ENCODE results near the gene CCL26. TPM values are rescaled to one million over a fixed set of nuclear protein-coding genes. Genes with fewer than 3 reads are reported as not detected.

CCL26 gene
- total and polyA plus RNA-seq, 9 of the 15 experiments (the other 6 are each of a cell fraction or from before 2014, with no cell fraction given), result 2.3 to 26.8 (median 8.4) TPM

DNA sequence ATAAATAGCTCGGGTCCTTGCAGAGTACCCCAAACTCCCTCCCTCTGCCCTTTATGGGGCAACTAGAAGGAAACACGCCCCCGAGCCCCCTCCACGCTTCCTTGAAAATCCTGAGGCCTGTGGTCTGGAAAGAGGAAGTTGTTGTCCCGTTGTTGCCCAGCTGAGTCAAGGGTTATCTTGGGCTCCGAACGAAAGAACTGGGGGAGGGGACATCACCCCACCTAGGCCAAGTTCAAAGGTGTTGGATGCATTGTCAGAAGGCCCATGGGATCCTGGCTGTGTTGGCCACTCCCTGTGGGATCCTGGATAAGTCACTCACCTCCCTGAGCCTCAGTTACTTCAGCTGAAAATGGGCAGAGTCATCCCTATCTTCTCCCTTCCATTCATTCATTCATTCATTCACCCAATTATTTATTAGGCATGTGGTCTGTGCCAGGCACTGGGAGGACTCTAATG lies 41.8 kb upstream of the CCL26 start, which contains the start of gene CCL24:
Gene CCL24 (minus strand): TSS at position 26 of the 456 bp plus-strand sequence. CDS start 91 bp downstream, outside the sequence.
- ATAC-seq, result peak; percentile 66
- peak within 1 kb of the TSS; percentile 40; the same call in 1 of the 2 replicates for H3K4me2 ChIP-seq (ENCODE audit: insufficient read depth, low read length)
- in situ Hi-C loops (cut with MboI), result no loop called here
- H3K36me3 ChIP-seq (ENCODE audit: control insufficient read depth, insufficient read depth, low read length), result no peaks in the 10 kb centered on the region
- H3K27ac ChIP-seq (ENCODE audit: extremely low read depth, low read depth, low read length), result no peak within 1 kb of the TSS
- intact Hi-C loops (cut with micrococcal nuclease), result loop anchor here (2.0 kb wide), 1 partner anchor 29 kb away; no protein-coding TSS in a partner anchor
- H3K27me3 ChIP-seq (ENCODE audit: control insufficient read depth in 2 of 2, insufficient read depth in 2 of 2, low read length in 2 of 2), result no peaks in the 10 kb centered on the region; a peak in 2 of 5 replicates
- CTCF ChIA-PET (ENCODE audit: low intra/inter-chr PET ratio), result no interaction called here
- no peaks in the 10 kb centered on the region for H3K9me3 ChIP-seq (replicated peaks; ENCODE audit: control insufficient read depth, insufficient read depth, low read depth, low read length)
- POLR2A ChIA-PET, result interaction anchor here (0.7 kb wide), 1 partner anchor 12 kb away, joined by 3 read pairs; no protein-coding TSS in a partner anchor
- H3K9me1 ChIP-seq (ENCODE audit: control insufficient read depth, insufficient read depth, low read length), result peaks cover 4% of the 10 kb centered on the region
- H2AFZ ChIP-seq (ENCODE audit: low read depth, low read length), result peak within 1 kb of the TSS; percentile 69
- WGBS (ENCODE audit: insufficient coverage, low coverage, missing lambda C conversion rate), result 0% methylated on average over 7 of the region's 7 CpGs
- peak; percentile 44 to 69 (median 56) for DNase-seq (ENCODE audit: extremely low read depth in 1 of 4, low spot score in 3 of 4)
- no peaks in the 10 kb centered on the region for H4K20me1 ChIP-seq (replicated peaks; ENCODE audit: control insufficient read depth, insufficient read depth, low read length)
- H3K4me3 ChIP-seq, result no peak within 1 kb of the TSS
- BruUV-seq (replicated peaks), result no TSS peak
- FAIRE-seq, result peak; percentile 75
- H3K4me1 ChIP-seq (replicated peaks in 1 of 2; ENCODE audit: control insufficient read depth in 2 of 2, insufficient read depth in 2 of 2, low read length in 2 of 2), result peaks cover 11 to 16% of the 10 kb centered on the region in 2 experiments
- H3K79me2 ChIP-seq (ENCODE audit: control insufficient read depth, insufficient read depth, low read length), result no peaks in the 10 kb centered on the region
- H3K9ac ChIP-seq (ENCODE audit: insufficient read depth in 1 of 2, low read depth in 2 of 2, low read length in 2 of 2), result peak within 1 kb of the TSS in 1 of 2 experiments; percentile 72; a peak in 1 of 4 replicates
- TF ChIP-seq HNRNPH1 (optimal IDR thresholded peaks at IDR 0.05; ENCODE audit: low read depth, low read length) (no peak), RBM22 (IDR thresholded peaks at IDR 0.05; ENCODE audit: low read depth, low read length, poor library complexity, severe bottlenecking) (no peak), ARNT (IDR thresholded peaks at IDR 0.05) (no peak), LCOR (CRISPR knock-in tag; IDR thresholded peaks at IDR 0.05) (no peak), SPI1 (IDR thresholded peaks at IDR 0.05; ENCODE audit: borderline replicate concordance, low read depth, low read length) (peak; percentile 68), ZNF408 (CRISPR knock-in tag; IDR thresholded peaks at IDR 0.05; ENCODE audit: low read depth) (no peak), SREBF1 (IDR thresholded peaks at IDR 0.05; ENCODE audit: borderline replicate concordance, low read depth, low read length) (peak; percentile 94), HDAC2 (IDR thresholded peaks at IDR 0.05) (peak; percentile 68; the same call in 1 of the 2 replicates), CEBPB (tag; IDR thresholded peaks at IDR 0.05) (peak; percentile 29; the same call in 1 of the 2 replicates), NCOA4 (IDR thresholded peaks at IDR 0.05; ENCODE audit: partially characterized antibody) (no peak), DPF2 (IDR thresholded peaks at IDR 0.05) (peak; percentile 74), GATAD2A (IDR thresholded peaks at IDR 0.05) (0 out of 2 replicates have a peak, but pooled peaks have one; percentile 35), TEAD2 (tag; IDR thresholded peaks at IDR 0.05) (no peak), HSF4 (CRISPR knock-in tag; IDR thresholded peaks at IDR 0.05; ENCODE audit: borderline replicate concordance) (no peak), KLF1 (tag; IDR thresholded peaks at IDR 0.05) (no peak), CCNT2 (IDR thresholded peaks at IDR 0.05; ENCODE audit: borderline replicate concordance, extremely low read depth, insufficient read length, low read depth, low read length) (peak; percentile 20)
- TF ChIP-seq, protein P1, sequence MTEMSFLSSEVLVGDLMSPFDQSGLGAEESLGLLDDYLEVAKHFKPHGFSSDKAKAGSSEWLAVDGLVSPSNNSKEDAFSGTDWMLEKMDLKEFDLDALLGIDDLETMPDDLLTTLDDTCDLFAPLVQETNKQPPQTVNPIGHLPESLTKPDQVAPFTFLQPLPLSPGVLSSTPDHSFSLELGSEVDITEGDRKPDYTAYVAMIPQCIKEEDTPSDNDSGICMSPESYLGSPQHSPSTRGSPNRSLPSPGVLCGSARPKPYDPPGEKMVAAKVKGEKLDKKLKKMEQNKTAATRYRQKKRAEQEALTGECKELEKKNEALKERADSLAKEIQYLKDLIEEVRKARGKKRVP (CRISPR knock-in tag; IDR thresholded peaks at IDR 0.05), result no peak
- TF ChIP-seq, protein P2, sequence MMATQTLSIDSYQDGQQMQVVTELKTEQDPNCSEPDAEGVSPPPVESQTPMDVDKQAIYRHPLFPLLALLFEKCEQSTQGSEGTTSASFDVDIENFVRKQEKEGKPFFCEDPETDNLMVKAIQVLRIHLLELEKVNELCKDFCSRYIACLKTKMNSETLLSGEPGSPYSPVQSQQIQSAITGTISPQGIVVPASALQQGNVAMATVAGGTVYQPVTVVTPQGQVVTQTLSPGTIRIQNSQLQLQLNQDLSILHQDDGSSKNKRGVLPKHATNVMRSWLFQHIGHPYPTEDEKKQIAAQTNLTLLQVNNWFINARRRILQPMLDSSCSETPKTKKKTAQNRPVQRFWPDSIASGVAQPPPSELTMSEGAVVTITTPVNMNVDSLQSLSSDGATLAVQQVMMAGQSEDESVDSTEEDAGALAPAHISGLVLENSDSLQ (IDR thresholded peaks at IDR 0.05), result no peak
- TF ChIP-seq, protein P3, sequence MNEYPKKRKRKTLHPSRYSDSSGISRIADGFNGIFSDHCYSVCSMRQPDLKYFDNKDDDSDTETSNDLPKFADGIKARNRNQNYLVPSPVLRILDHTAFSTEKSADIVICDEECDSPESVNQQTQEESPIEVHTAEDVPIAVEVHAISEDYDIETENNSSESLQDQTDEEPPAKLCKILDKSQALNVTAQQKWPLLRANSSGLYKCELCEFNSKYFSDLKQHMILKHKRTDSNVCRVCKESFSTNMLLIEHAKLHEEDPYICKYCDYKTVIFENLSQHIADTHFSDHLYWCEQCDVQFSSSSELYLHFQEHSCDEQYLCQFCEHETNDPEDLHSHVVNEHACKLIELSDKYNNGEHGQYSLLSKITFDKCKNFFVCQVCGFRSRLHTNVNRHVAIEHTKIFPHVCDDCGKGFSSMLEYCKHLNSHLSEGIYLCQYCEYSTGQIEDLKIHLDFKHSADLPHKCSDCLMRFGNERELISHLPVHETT (CRISPR knock-in tag; conservative IDR thresholded peaks at IDR 0.05 in 1 of 2, IDR thresholded peaks at IDR 0.05 in 1 of 2), result no peak
- TF ChIP-seq, protein P4, sequence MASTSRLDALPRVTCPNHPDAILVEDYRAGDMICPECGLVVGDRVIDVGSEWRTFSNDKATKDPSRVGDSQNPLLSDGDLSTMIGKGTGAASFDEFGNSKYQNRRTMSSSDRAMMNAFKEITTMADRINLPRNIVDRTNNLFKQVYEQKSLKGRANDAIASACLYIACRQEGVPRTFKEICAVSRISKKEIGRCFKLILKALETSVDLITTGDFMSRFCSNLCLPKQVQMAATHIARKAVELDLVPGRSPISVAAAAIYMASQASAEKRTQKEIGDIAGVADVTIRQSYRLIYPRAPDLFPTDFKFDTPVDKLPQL (IDR thresholded peaks at IDR 0.05; ENCODE audit: extremely low read depth, insufficient read length), result no peak
